Activated naive CD8-positive, alpha-beta T cell treated with anti-CD3 and anti-CD28 coated beads, Interleukin-2, amount 50 U/mL, for 24 hours (primary cell): ENCODE results near the gene LYL1.
A peak's percentile ranks its signal among the peaks of the same experiment; 100 is the strongest.

Source experiments
- ATAC-seq: fragments of 150-1000 bp; cut with Tn5 transposase; one replicate; pipeline ENCODE4 v1.10.0; 2021
- DNase-seq: peaks from one replicate; pipeline ENCODE4 v3.0.0; 2021
- H3K27ac Mint-ChIP-seq: one replicate; pipeline ENCODE4 v1.8.0; 2021; ENCODE audit warnings: mild to moderate bottlenecking, mixed read lengths
- H3K27me3 Mint-ChIP-seq: one replicate; pipeline ENCODE4 v1.8.0; 2021; ENCODE audit warnings: mixed read lengths
- H3K36me3 Mint-ChIP-seq: one replicate; pipeline ENCODE4 v1.8.0; 2021; ENCODE audit warnings: low read depth, mixed read lengths
- H3K4me1 Mint-ChIP-seq: one replicate; pipeline ENCODE4 v1.8.0; 2021; ENCODE audit warnings: mixed read lengths
- H3K4me3 Mint-ChIP-seq: one replicate; pipeline ENCODE4 v1.8.0; 2021; ENCODE audit warnings: mild to moderate bottlenecking, moderate library complexity, mixed read lengths
- H3K9me3 Mint-ChIP-seq: one replicate; pipeline ENCODE4 v1.8.0; 2021; ENCODE audit warnings: mixed read lengths

Gene LYL1

DNA sequence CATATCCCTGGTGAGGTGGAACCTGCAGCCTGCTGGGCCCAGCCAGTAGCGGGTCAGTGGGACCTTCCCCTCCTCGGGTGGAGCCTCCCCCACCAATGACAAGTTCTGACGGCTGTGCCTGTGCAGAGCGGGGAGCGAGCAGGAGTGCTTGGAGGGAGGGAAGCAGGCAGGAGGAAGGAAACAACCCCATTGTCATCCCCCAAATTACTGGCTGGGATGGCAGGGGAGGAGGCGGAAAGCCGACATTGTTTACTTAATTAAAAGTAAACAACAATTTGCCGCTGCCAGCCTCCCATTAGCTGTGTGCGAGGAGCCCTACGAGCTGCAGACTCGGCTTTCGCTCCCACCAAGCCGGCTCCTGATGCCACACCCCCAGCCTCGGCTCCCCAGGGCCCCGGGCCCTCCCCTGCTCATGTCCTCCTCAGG lies 45.5 kb downstream of the LYL1 start:
- H3K4me1 Mint-ChIP-seq = peaks cover 5% of the 10 kb centered on the region
- ATAC-seq (no peak), DNase-seq (no peak)
- peaks cover 9% of the 10 kb centered on the region for H3K27me3 Mint-ChIP-seq
- H3K36me3 Mint-ChIP-seq = no peaks in the 10 kb centered on the region
- no peaks in the 10 kb centered on the region for H3K9me3 Mint-ChIP-seq
- no peak overlapping the region for H3K4me3 Mint-ChIP-seq
- no peak overlapping the region for H3K27ac Mint-ChIP-seq

GRCh38 chr19:13056052-13056660 lies 46.5 kb downstream of the LYL1 start:
- Mint-ChIP-seq H3K27ac (no peak overlapping the region), H3K27me3 (peaks cover 4% of the 10 kb centered on the region), H3K4me1 (peaks cover 9% of the 10 kb centered on the region), H3K4me3 (no peak overlapping the region), H3K9me3 (no peaks in the 10 kb centered on the region), H3K36me3 (no peaks in the 10 kb centered on the region)
- no peak for DNase-seq
- no peak for ATAC-seq

- Mint-ChIP-seq H3K36me3 (no peaks in the 10 kb centered on the region), H3K4me1 (peaks cover 9% of the 10 kb centered on the region), H3K27ac (no peak overlapping the region), H3K9me3 (no peaks in the 10 kb centered on the region), H3K4me3 (no peak overlapping the region), H3K27me3 (no peaks in the 10 kb centered on the region)
- ATAC-seq (no peak), DNase-seq (no peak)
Measured at GRCh38 chr19:13055213-13056051, 47.2 kb downstream of the LYL1 start.

DNA sequence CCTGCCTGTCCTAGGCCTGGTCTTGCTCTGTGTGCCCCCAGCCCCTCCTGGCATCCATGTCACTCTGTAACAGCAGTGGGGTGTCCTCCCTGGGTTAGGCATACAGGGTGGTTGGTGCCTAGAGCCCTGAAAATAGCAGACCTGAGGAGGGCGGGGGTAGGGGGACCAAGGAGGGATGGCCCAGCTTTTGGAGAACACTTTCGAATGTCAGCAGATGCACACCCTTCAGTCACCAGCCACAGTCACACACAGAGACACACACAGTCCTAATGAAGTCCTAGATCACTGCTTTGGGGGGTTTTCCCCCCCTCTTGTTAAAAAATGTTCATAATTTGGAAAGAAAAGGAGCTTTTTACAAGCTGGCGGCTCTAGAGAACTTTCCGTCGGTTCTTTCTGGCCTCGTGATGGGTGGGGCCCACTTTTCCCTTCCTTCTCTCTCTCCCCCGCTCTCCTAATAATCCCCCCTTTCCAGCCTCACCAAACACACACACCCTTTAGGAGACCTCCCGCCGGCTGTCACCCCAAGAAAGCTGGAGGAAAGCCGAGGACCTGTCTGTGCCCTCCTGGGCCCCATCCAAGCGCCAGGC lies 47.9 kb downstream of the LYL1 start:
- Mint-ChIP-seq H3K4me1 (peaks cover 9% of the 10 kb centered on the region), H3K27me3 (no peaks in the 10 kb centered on the region), H3K9me3 (no peaks in the 10 kb centered on the region), H3K36me3 (no peaks in the 10 kb centered on the region), H3K4me3 (no peak overlapping the region), H3K27ac (no peak overlapping the region)
- ATAC-seq = no peak
- DNase-seq = no peak

DNA sequence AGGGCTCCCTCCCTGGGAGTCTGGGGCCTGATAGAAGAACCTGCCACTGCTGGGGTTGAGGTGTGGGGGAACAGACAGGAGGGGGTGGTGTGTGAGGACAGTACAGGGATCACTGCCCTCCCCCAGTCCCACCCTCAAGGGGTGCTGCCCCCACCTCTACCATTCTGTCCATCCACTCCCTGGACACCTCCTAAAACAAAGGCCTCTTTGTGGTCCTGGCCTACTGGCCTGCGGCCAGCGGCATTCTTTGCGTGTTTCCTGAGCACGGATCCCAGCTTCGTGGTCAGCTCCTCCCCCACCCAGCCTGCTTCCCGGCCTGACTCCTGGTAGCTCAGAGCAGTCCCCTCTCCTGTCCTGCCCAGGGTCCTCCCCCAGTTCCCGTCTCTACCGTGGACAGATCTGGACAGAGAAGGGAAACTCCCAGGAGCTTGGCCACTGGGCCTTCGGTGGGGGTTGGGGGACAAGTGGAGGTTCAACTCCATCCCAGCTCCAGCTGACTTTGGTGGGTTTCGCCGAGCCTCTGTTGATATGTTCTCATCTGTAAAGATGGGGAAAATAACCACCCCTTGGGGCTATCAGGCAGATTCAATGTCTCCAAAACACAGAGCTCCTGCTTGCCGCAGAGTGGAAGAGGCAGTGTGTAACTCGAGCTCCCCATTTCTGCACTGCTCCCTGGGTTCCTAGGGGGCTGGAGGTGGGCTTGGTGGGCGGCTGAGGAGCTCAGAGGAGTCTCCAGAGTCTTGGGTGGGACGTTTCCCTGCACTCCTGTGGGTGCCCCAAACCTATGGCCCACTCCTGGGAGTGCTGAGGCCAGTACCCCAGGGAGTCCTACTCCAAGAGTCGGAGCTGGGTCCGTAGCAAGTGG lies 48.7 kb downstream of the LYL1 start:
- peaks cover 9% of the 10 kb centered on the region for H3K4me1 Mint-ChIP-seq
- no peaks in the 10 kb centered on the region for H3K27me3 Mint-ChIP-seq
- no peak for ATAC-seq
- no peak overlapping the region for H3K27ac Mint-ChIP-seq
- H3K9me3 Mint-ChIP-seq = no peaks in the 10 kb centered on the region
- no peaks in the 10 kb centered on the region for H3K36me3 Mint-ChIP-seq
- H3K4me3 Mint-ChIP-seq = no peak overlapping the region
- DNase-seq = no peak

GRCh38 chr19:13053238-13053637 lies 49.4 kb downstream of the LYL1 start:
- no peaks in the 10 kb centered on the region for H3K27me3 Mint-ChIP-seq
- DNase-seq = no peak
- no peak overlapping the region for H3K4me3 Mint-ChIP-seq
- H3K4me1 Mint-ChIP-seq = peaks cover 9% of the 10 kb centered on the region
- H3K27ac Mint-ChIP-seq = no peak overlapping the region
- no peaks in the 10 kb centered on the region for H3K36me3 Mint-ChIP-seq
- no peak for ATAC-seq
- H3K9me3 Mint-ChIP-seq = no peaks in the 10 kb centered on the region

- Mint-ChIP-seq H3K27ac (no peak overlapping the region), H3K9me3 (no peaks in the 10 kb centered on the region), H3K4me1 (peaks cover 9% of the 10 kb centered on the region), H3K4me3 (no peak overlapping the region), H3K36me3 (no peaks in the 10 kb centered on the region), H3K27me3 (no peaks in the 10 kb centered on the region)
- DNase-seq = no peak
- ATAC-seq = no peak
Measured at GRCh38 chr19:13052447-13053175, 50.0 kb downstream of the LYL1 start.

- no peaks in the 10 kb centered on the region for H3K9me3 Mint-ChIP-seq
- peak overlapping the region; percentile 25 for H3K4me3 Mint-ChIP-seq
- H3K36me3 Mint-ChIP-seq = no peaks in the 10 kb centered on the region
- no peak overlapping the region for H3K27ac Mint-ChIP-seq
- ATAC-seq (peak; percentile 42), DNase-seq (peak; percentile 48)
- peaks cover 9% of the 10 kb centered on the region for H3K4me1 Mint-ChIP-seq
- no peaks in the 10 kb centered on the region for H3K27me3 Mint-ChIP-seq
Measured at GRCh38 chr19:13051557-13052165, 51.0 kb downstream of the LYL1 start.

- ATAC-seq (no peak), DNase-seq (no peak)
- H3K36me3 Mint-ChIP-seq = no peaks in the 10 kb centered on the region
- no peaks in the 10 kb centered on the region for H3K9me3 Mint-ChIP-seq
- no peak overlapping the region for H3K27ac Mint-ChIP-seq
- no peak overlapping the region for H3K4me3 Mint-ChIP-seq
- H3K27me3 Mint-ChIP-seq = no peaks in the 10 kb centered on the region
- peaks cover 13% of the 10 kb centered on the region for H3K4me1 Mint-ChIP-seq
Measured at GRCh38 chr19:13050274-13050673, 52.4 kb downstream of the LYL1 start.
